Neural crest cell (in vitro differentiated cells): ENCODE measurements around the gene MYO5C. TPM values are rescaled to one million over a fixed set of nuclear protein-coding genes. Genes with fewer than 3 reads are reported as not detected.

ENCODE experiments used
- DNase-seq: peaks from one replicate; pipeline ENCODE4 v3.0.0; 2021; ENCODE audit warnings: low read depth, mixed read lengths, low spot score
- H3K27ac Mint-ChIP-seq: one replicate; pipeline ENCODE4 v1.8.0; 2021; ENCODE audit warnings: mild to moderate bottlenecking, mixed read lengths; ENCODE audit not compliant: unreplicated experiment
- H3K27me3 Mint-ChIP-seq: 2 replicates; pipeline ENCODE4 v1.8.0; 2021; ENCODE audit warnings: low read depth, mild to moderate bottlenecking, mixed read lengths
- H3K36me3 Mint-ChIP-seq: 2 replicates; pipeline ENCODE4 v1.8.0; 2021; ENCODE audit warnings: low read depth, mild to moderate bottlenecking, mixed read lengths
- H3K4me1 Mint-ChIP-seq: 2 replicates; pipeline ENCODE4 v1.8.0; 2021; ENCODE audit warnings: mixed read lengths
- H3K4me3 Mint-ChIP-seq: one replicate; pipeline ENCODE4 v1.8.0; 2021; ENCODE audit warnings: mild to moderate bottlenecking, mixed read lengths
- H3K9me3 Mint-ChIP-seq: 2 replicates; pipeline ENCODE4 v1.8.0; 2021; ENCODE audit warnings: mixed read lengths
- total RNA-seq: library from RNA; stranded (reverse); gene quantifications from 2 replicates; pipeline ENCODE4 v1.2.1, GENCODE V29; 2021
- TF ChIP-seq, protein P1 (sequence below): fragments of 200-600 bp; sonication (generic); conservative IDR thresholded peaks from 2 replicates; pipeline ENCODE4 v1.5.0; 2021; ENCODE audit warnings: antibody characterized with exemption, mild to moderate bottlenecking

The MYO5C gene
- total RNA-seq, 1 donor from 2014 or later, result 7.7 TPM

GRCh38 chr15:52318729-52319500 is 23.3 kb upstream of the MYO5C start:
- H3K36me3 Mint-ChIP-seq, result peaks cover 15% of the 10 kb centered on the region
- no peaks in the 10 kb centered on the region for H3K27me3 Mint-ChIP-seq
- DNase-seq, result no peak
- no peak overlapping the region for H3K27ac Mint-ChIP-seq
- TF ChIP-seq, protein P1, sequence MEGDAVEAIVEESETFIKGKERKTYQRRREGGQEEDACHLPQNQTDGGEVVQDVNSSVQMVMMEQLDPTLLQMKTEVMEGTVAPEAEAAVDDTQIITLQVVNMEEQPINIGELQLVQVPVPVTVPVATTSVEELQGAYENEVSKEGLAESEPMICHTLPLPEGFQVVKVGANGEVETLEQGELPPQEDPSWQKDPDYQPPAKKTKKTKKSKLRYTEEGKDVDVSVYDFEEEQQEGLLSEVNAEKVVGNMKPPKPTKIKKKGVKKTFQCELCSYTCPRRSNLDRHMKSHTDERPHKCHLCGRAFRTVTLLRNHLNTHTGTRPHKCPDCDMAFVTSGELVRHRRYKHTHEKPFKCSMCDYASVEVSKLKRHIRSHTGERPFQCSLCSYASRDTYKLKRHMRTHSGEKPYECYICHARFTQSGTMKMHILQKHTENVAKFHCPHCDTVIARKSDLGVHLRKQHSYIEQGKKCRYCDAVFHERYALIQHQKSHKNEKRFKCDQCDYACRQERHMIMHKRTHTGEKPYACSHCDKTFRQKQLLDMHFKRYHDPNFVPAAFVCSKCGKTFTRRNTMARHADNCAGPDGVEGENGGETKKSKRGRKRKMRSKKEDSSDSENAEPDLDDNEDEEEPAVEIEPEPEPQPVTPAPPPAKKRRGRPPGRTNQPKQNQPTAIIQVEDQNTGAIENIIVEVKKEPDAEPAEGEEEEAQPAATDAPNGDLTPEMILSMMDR, result no peak
- peaks cover 6% of the 10 kb centered on the region for H3K4me1 Mint-ChIP-seq
- no peaks in the 10 kb centered on the region for H3K9me3 Mint-ChIP-seq
- H3K4me3 Mint-ChIP-seq, result no peak overlapping the region

DNA sequence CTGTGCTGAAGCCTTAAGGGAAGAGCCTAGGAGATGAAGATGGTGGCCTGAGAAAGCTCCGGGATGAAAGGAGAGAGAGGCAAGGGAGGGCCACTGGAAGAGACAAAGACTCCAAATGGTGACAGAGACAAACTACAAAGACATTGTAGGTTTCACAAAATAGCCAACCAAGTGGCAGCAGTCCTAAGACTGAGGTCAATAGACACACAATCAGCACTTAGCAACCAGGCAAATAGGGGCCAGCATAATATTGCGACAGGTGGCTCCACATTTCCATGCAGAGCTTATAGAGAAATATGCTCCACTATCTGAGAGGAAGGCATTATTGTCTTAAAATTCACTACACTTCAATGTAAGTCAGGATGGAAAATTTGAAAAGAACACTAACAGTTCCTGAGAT is 22.1 kb upstream of the MYO5C start:
- Mint-ChIP-seq H3K36me3 (peaks cover 17% of the 10 kb centered on the region), H3K4me1 (peaks cover 6% of the 10 kb centered on the region), H3K9me3 (no peaks in the 10 kb centered on the region), H3K27ac (peak overlapping the region; percentile 51), H3K4me3 (no peak overlapping the region), H3K27me3 (no peaks in the 10 kb centered on the region)
- DNase-seq, result no peak
- TF ChIP-seq, protein P1, result no peak

DNA sequence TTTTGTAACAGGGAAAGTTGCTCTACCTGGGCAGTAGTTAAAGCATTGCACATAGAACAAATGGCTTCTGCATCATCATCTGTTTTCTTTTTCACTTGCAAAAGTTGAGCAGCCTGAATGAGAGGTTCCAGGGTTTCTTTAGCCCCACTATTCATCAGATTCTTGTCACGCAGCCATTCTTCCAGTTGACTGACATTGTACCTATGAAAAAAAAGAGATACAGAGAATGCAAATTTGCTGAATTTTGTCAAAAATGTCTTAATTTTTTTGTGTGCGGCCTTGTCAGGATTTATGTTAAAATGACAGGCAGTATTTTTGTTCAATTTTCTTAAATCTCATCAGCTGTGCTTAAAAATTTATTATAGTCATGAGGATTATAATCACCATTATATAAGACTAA is 21.4 kb upstream of the MYO5C start:
- TF ChIP-seq, protein P1, result no peak
- Mint-ChIP-seq H3K27me3 (no peaks in the 10 kb centered on the region), H3K4me3 (no peak overlapping the region), H3K9me3 (no peaks in the 10 kb centered on the region), H3K4me1 (peaks cover 6% of the 10 kb centered on the region), H3K36me3 (peaks cover 17% of the 10 kb centered on the region), H3K27ac (no peak overlapping the region)
- no peak for DNase-seq

DNA sequence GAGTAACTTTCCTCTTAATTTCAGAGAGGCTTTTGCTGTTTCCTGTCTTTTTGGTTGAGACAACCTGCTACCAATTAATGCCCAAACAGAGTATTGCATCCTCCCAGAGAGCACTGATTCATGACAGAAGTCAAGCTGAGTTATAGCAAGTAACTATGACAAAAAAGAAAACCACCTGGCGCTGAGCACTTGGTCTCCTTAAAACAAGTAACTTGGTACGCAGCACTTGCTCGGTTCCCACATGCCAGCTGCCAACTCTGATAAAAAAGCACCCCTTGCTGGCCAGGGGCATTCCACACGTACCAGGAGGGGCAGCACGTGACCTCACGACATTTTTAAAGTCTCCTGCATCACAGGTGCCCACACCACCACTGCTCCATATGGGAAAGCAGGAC is 13.5 kb upstream of the MYO5C start:
- DNase-seq, result no peak
- Mint-ChIP-seq H3K27ac (no peak overlapping the region), H3K9me3 (peaks cover 3% of the 10 kb centered on the region), H3K27me3 (no peaks in the 10 kb centered on the region), H3K4me1 (peaks cover 7% of the 10 kb centered on the region), H3K36me3 (peaks cover 7% of the 10 kb centered on the region), H3K4me3 (no peak overlapping the region)
- TF ChIP-seq, protein P1, result no peak

DNA sequence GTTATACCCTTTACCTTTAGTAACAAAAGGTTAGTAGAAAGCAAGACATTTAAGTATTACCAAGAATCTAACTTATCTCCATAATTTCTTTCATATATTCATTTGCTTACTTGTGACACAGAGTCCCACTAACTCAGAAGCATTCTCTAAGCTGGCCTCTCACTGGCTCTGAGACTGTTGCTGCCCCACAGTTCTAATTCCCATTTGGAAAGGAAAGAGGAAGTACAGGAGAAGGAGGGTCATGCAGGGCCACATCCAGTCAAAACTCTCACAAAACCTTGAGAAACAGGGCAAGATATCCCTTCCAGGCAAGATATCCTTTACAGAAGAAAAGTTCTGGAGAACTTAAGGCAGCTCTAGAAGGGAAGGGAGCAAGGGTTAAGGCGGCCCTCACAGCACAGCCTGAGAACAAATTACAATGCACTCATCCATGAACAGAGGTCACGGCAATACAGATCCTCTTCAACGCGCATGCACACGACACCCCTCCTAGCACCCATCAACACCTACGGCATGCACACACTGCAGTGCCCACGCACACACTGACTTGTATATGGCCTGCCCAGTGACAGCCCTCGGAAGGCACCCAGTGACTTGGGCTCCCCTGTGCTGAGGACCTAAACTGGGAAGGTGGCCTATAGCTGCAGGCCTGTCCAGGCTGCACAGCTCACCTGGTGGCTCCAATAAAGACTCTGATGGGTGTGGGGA is 13.0 kb upstream of the MYO5C start:
- no peak for DNase-seq
- H3K4me3 Mint-ChIP-seq, result no peak overlapping the region
- H3K27me3 Mint-ChIP-seq, result no peaks in the 10 kb centered on the region
- H3K4me1 Mint-ChIP-seq, result peaks cover 7% of the 10 kb centered on the region
- H3K9me3 Mint-ChIP-seq, result peaks cover 3% of the 10 kb centered on the region
- H3K36me3 Mint-ChIP-seq, result peaks cover 6% of the 10 kb centered on the region
- TF ChIP-seq, protein P1, result no peak
- no peak overlapping the region for H3K27ac Mint-ChIP-seq
